Measurements from ENCODE around the gene SLC44A2. TPM values are rescaled to one million over a fixed set of nuclear protein-coding genes. Genes with fewer than 3 reads are reported as not detected.

SLC44A2 gene
- total and polyA plus RNA-seq, 2 of the 13 experiments (the other 11 are each of a cell fraction or from before 2014, with no cell fraction given) = 2.4 to 5.6 TPM

- TF ChIP-seq EZH2 (conservative IDR thresholded peaks at IDR 0.05; ENCODE audit: low read depth, low read length) = no peak
- peak; percentile 15; the same call in 1 of the 2 replicates for TF ChIP-seq ZSCAN20 (CRISPR knock-in tag; IDR thresholded peaks at IDR 0.05; ENCODE audit: borderline replicate concordance)
- no peak for TF ChIP-seq ZNF446 (CRISPR knock-in tag; IDR thresholded peaks at IDR 0.05)
- TF ChIP-seq ZNF567 (CRISPR knock-in tag; IDR thresholded peaks at IDR 0.05; ENCODE audit: borderline replicate concordance) = peak; percentile 85; the same call in 1 of the 2 replicates
- TF ChIP-seq SRSF4 (IDR thresholded peaks at IDR 0.05; ENCODE audit: low read depth, low read length, poor library complexity, severe bottlenecking) = no peak
- TF ChIP-seq ZNF251 (CRISPR knock-in tag; IDR thresholded peaks at IDR 0.05) = no peak
- no peak for TF ChIP-seq SATB2 (CRISPR knock-in tag; IDR thresholded peaks at IDR 0.05)
- TF ChIP-seq, protein P1, sequence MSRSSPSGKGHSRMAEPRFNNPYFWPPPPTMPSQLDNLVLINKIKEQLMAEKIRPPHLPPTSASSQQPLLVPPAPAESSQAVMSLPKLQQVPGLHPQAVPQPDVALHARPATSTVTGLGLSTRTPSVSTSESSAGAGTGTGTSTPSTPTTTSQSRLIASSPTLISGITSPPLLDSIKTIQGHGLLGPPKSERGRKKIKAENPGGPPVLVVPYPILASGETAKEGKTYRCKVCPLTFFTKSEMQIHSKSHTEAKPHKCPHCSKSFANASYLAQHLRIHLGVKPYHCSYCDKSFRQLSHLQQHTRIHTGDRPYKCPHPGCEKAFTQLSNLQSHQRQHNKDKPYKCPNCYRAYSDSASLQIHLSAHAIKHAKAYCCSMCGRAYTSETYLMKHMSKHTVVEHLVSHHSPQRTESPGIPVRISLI (CRISPR knock-in tag; IDR thresholded peaks at IDR 0.05; ENCODE audit: borderline replicate concordance) = peak; percentile 92; the same call in 1 of the 2 replicates
- TF ChIP-seq, protein P2, sequence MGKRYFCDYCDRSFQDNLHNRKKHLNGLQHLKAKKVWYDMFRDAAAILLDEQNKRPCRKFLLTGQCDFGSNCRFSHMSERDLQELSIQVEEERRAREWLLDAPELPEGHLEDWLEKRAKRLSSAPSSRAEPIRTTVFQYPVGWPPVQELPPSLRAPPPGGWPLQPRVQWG (CRISPR knock-in tag; IDR thresholded peaks at IDR 0.05; ENCODE audit: borderline replicate concordance, low read depth) = no peak
- peak; percentile 91 for TF ChIP-seq ATF1 (CRISPR knock-in tag; IDR thresholded peaks at IDR 0.05)
- TF ChIP-seq JDP2 (CRISPR knock-in tag; IDR thresholded peaks at IDR 0.05; ENCODE audit: borderline replicate concordance) = no peak
- TF ChIP-seq AGO1 (IDR thresholded peaks at IDR 0.05; ENCODE audit: low read depth, low read length, poor library complexity, severe bottlenecking) = no peak
- TF ChIP-seq KLF9 (CRISPR knock-in tag; IDR thresholded peaks at IDR 0.05; ENCODE audit: low read depth) = peak; percentile 85; the same call in 1 of the 2 replicates
- TF ChIP-seq ZNF691 (CRISPR knock-in tag; IDR thresholded peaks at IDR 0.05; ENCODE audit: borderline replicate concordance, low read depth) = no peak
- no peak for TF ChIP-seq ZNF674 (CRISPR knock-in tag; IDR thresholded peaks at IDR 0.05; ENCODE audit: low read depth)
- no peak for TF ChIP-seq HOXA7 (CRISPR knock-in tag; IDR thresholded peaks at IDR 0.05)
- 0 out of 2 replicates have a peak, but pooled peaks have one; percentile 8 for TF ChIP-seq NR2F6 (IDR thresholded peaks at IDR 0.05)
- TF ChIP-seq NR2F6 (CRISPR knock-in tag; IDR thresholded peaks at IDR 0.05) = peak; percentile 53; the same call in 1 of the 2 replicates
- TF ChIP-seq ZBTB38 (CRISPR knock-in tag; IDR thresholded peaks at IDR 0.05) = peak; percentile 88
- peak; percentile 94 for TF ChIP-seq ZNF614 (CRISPR knock-in tag; IDR thresholded peaks at IDR 0.05; ENCODE audit: borderline replicate concordance)
- peak; percentile 92 for TF ChIP-seq CREB1 (IDR thresholded peaks at IDR 0.05)
- TF ChIP-seq CREB1 (CRISPR knock-in tag; IDR thresholded peaks at IDR 0.05) = peak; percentile 94
- peak; percentile 88 for TF ChIP-seq NFYB (CRISPR knock-in tag; IDR thresholded peaks at IDR 0.05)
- no peak for TF ChIP-seq ZNF333 (CRISPR knock-in tag; IDR thresholded peaks at IDR 0.05; ENCODE audit: borderline replicate concordance)
- no peak for TF ChIP-seq ZNF619 (CRISPR knock-in tag; IDR thresholded peaks at IDR 0.05)
- 0 out of 2 replicates have a peak, but pooled peaks have one; percentile 13 for TF ChIP-seq NFE2L2 (IDR thresholded peaks at IDR 0.05; ENCODE audit: low read length)
- no peak for TF ChIP-seq CERS6 (CRISPR knock-in tag; IDR thresholded peaks at IDR 0.05)
- peak; percentile 83; the same call in 1 of the 2 replicates for TF ChIP-seq HOXD1 (CRISPR knock-in tag; IDR thresholded peaks at IDR 0.05)
- no peak for TF ChIP-seq ZNF17 (CRISPR knock-in tag; IDR thresholded peaks at IDR 0.05)
Measured at GRCh38 chr19:10653732-10654609, 28.6 kb downstream of the SLC44A2 start, which contains the start of gene ILF3 (continued).

All from HepG2 (cell line).